ENCODE measurements around the gene EPS8L1. TPM values are rescaled to one million over a fixed set of nuclear protein-coding genes. Genes with fewer than 3 reads are reported as not detected.
"Not testable (repeated sequence)": the region's sequence is repeated elsewhere in the genome, so short reads cannot be mapped to it uniquely, and the experiment has no call there.

The EPS8L1 gene
- total RNA-seq, 1 experiment from 2014 or later = 21.5 TPM

- DNase-seq (ENCODE audit: low read depth) = no peak
- in situ Hi-C loops (cut with HindIII; ENCODE audit: low pct_unique_long_range_greater_than_20kb, low sequenced_read_pairs) = no loop called here
Observed at GRCh38 chr19:55106591-55106990, 30.9 kb downstream of the EPS8L1 start.

- in situ Hi-C loops (cut with HindIII; ENCODE audit: low pct_unique_long_range_greater_than_20kb, low sequenced_read_pairs); DNase-seq (ENCODE audit: low read depth): not testable (repeated sequence)
Observed at GRCh38 chr19:55107252-55107651, 31.6 kb downstream of the EPS8L1 start.

- no peak for DNase-seq (ENCODE audit: low read depth)
- in situ Hi-C loops (cut with HindIII; ENCODE audit: low pct_unique_long_range_greater_than_20kb, low sequenced_read_pairs) = no loop called here
Observed at GRCh38 chr19:55109527-55110291, 34.0 kb downstream of the EPS8L1 start.

GRCh38 chr19:55111238-55111831 is 35.7 kb downstream of the EPS8L1 start:
- no peak for DNase-seq (ENCODE audit: low read depth)
- in situ Hi-C loops (cut with HindIII; ENCODE audit: low pct_unique_long_range_greater_than_20kb, low sequenced_read_pairs) = no loop called here

GRCh38 chr19:55112246-55112776 is 36.6 kb downstream of the EPS8L1 start:
- no peak for DNase-seq (ENCODE audit: low read depth)
- in situ Hi-C loops (cut with HindIII; ENCODE audit: low pct_unique_long_range_greater_than_20kb, low sequenced_read_pairs) = no loop called here

- in situ Hi-C loops (cut with HindIII; ENCODE audit: low pct_unique_long_range_greater_than_20kb, low sequenced_read_pairs) = no loop called here
- no peak for DNase-seq (ENCODE audit: low read depth)
Observed at GRCh38 chr19:55112777-55113569, 37.3 kb downstream of the EPS8L1 start.

GRCh38 chr19:55113570-55114039 is 37.9 kb downstream of the EPS8L1 start:
- in situ Hi-C loops (cut with HindIII; ENCODE audit: low pct_unique_long_range_greater_than_20kb, low sequenced_read_pairs) = no loop called here
- peak; percentile 92 for DNase-seq (ENCODE audit: low read depth)

- in situ Hi-C loops (cut with HindIII; ENCODE audit: low pct_unique_long_range_greater_than_20kb, low sequenced_read_pairs) = no loop called here
Observed at GRCh38 chr19:55114566-55115145, 39.0 kb downstream of the EPS8L1 start.

GRCh38 chr19:55115446-55116065 is 39.9 kb downstream of the EPS8L1 start:
- no peak for DNase-seq (ENCODE audit: low read depth)
- in situ Hi-C loops (cut with HindIII; ENCODE audit: low pct_unique_long_range_greater_than_20kb, low sequenced_read_pairs) = no loop called here

More at GRCh38 chr19:55114566-55115145, 39.0 kb downstream of the EPS8L1 start:
- no peak for DNase-seq (ENCODE audit: low read depth)

- in situ Hi-C loops (cut with HindIII; ENCODE audit: low pct_unique_long_range_greater_than_20kb, low sequenced_read_pairs) = no loop called here
- DNase-seq (ENCODE audit: low read depth) = peak; percentile 14
Observed at GRCh38 chr19:55116232-55116858, 40.7 kb downstream of the EPS8L1 start.

GRCh38 chr19:55116859-55117662 is 41.4 kb downstream of the EPS8L1 start, which contains the start of gene PPP1R12C:
Gene PPP1R12C, minus strand, starts transcription at chr19:55117637. Its CDS starts 94 bp downstream, at chr19:55117543.
- in situ Hi-C loops (cut with HindIII; ENCODE audit: low pct_unique_long_range_greater_than_20kb, low sequenced_read_pairs) = no loop called here
- peak; percentile 22 for DNase-seq (ENCODE audit: low read depth)

GRCh38 chr19:55117663-55118391 is 42.2 kb downstream of the EPS8L1 start:
- in situ Hi-C loops (cut with HindIII; ENCODE audit: low pct_unique_long_range_greater_than_20kb, low sequenced_read_pairs) = no loop called here

GRCh38 chr19:55118401-55118991 is 42.8 kb downstream of the EPS8L1 start:
- in situ Hi-C loops (cut with HindIII; ENCODE audit: low pct_unique_long_range_greater_than_20kb, low sequenced_read_pairs) = no loop called here
- no peak for DNase-seq (ENCODE audit: low read depth)

More at GRCh38 chr19:55117663-55118391, 42.2 kb downstream of the EPS8L1 start:
- peak; percentile 98 for DNase-seq (ENCODE audit: low read depth)

GRCh38 chr19:55119053-55119452 is 43.4 kb downstream of the EPS8L1 start:
- in situ Hi-C loops (cut with HindIII; ENCODE audit: low pct_unique_long_range_greater_than_20kb, low sequenced_read_pairs) = no loop called here
- DNase-seq (ENCODE audit: low read depth) = no peak

- no peak for DNase-seq (ENCODE audit: low read depth)
- in situ Hi-C loops (cut with HindIII; ENCODE audit: low pct_unique_long_range_greater_than_20kb, low sequenced_read_pairs) = no loop called here
Observed at GRCh38 chr19:55131421-55131820, 55.8 kb downstream of the EPS8L1 start.
